Measurements from ENCODE around the gene RABL3. TPM values are rescaled to one million over a fixed set of nuclear protein-coding genes. Genes with fewer than 3 reads are reported as not detected.
A peak's percentile ranks its signal among the peaks of the same experiment; 100 is the strongest.
"Not testable (repeated sequence)": the region's sequence is repeated elsewhere in the genome, so short reads cannot be mapped to it uniquely, and the experiment has no call there.

Gene RABL3
- total RNA-seq, 2 experiments from 2014 or later: 28.8 to 37.1 TPM

DNA sequence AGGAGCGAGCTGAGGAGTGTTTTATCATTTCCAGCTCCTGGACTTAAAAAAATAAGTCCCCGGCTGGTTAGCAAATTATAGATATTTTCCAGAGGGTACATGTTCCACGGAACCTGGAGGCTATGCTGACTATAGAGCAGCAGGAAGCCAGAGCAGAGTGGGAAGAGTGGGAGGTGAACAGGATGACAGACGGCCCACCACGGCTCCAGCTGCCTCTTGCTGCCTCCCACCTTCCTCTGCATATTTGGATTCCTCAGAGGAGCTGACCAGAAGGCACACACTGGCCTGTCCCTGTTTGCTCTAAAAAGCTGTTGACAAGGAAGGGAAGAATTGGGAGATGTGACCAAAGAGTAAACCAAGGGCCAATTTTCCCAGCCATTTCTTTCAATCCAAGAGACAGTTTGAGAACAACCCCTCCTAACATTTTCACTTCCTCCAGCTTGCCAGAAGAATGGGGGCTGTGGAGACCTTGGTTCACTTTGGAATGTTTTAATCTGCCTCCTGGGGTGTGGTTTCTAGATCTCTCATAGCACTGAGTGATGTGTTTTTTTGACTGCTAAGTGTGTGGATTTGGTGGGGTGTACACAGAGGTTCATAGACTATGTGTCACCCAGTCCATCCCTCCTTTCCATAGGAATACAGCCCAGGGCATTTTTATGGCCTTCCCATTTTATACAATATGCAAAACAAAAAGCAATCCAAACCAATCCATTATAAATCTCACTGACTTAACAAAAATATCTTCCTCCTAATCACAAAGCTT lies 97.1 kb downstream of the RABL3 start:
- ATAC-seq: no peak
- Mint-ChIP-seq H3K36me3 (ENCODE audit: low read depth) (no peaks in the 10 kb centered on the region), H3K27ac (no peak overlapping the region), H3K4me1 (ENCODE audit: low read depth) (peaks cover 3% of the 10 kb centered on the region), H3K4me3 (no peak overlapping the region), H3K27me3 (no peaks in the 10 kb centered on the region), H3K9me3 (no peaks in the 10 kb centered on the region)
- CTCF ChIA-PET: interaction anchor here (1.3 kb wide), 1 partner anchor 84 kb away, joined by 4 read pairs; no protein-coding TSS in a partner anchor
- POLR2A ChIA-PET: interaction anchor here (0.6 kb wide), 1 partner anchor 94 kb away, joined by 3 read pairs; no protein-coding TSS in a partner anchor
- intact Hi-C loops (cut with micrococcal nuclease): no loop called here
- TF ChIP-seq, protein P1, sequence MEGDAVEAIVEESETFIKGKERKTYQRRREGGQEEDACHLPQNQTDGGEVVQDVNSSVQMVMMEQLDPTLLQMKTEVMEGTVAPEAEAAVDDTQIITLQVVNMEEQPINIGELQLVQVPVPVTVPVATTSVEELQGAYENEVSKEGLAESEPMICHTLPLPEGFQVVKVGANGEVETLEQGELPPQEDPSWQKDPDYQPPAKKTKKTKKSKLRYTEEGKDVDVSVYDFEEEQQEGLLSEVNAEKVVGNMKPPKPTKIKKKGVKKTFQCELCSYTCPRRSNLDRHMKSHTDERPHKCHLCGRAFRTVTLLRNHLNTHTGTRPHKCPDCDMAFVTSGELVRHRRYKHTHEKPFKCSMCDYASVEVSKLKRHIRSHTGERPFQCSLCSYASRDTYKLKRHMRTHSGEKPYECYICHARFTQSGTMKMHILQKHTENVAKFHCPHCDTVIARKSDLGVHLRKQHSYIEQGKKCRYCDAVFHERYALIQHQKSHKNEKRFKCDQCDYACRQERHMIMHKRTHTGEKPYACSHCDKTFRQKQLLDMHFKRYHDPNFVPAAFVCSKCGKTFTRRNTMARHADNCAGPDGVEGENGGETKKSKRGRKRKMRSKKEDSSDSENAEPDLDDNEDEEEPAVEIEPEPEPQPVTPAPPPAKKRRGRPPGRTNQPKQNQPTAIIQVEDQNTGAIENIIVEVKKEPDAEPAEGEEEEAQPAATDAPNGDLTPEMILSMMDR (IDR thresholded peaks at IDR 0.05): no peak
- DNase-seq: no peak

DNA sequence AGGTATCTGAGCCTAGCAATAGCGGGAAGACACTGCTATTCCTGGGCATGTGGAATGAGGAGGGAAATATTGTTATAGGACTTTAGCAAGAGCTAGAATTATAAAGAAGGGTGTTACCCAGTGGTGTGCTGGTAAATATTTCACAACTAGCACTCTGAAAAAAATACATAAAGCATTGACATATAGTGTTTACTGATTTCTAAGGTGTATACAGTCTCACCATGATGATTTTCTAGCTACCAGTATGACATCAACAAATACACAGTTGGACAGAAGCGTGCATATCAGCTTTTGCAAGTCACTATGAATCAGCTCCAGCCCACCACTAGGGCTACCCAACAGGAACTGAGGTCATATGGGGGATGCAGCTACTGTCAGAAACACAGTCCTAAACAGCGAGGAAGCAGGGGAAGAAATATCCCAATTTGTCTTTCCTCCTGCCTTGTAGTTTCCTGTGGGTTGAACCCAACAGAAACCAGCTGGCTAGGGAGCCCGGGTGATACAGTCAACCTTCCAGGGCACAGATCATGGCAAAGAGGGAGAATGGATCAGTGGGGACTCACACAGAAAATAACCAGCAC lies 99.9 kb downstream of the RABL3 start:
- TF ChIP-seq, protein P1 (IDR thresholded peaks at IDR 0.05): no peak
- no peaks in the 10 kb centered on the region for H3K27me3 Mint-ChIP-seq
- ATAC-seq: peak; percentile 69
- no peak overlapping the region for H3K4me3 Mint-ChIP-seq
- no peak overlapping the region for H3K27ac Mint-ChIP-seq
- ChIA-PET POLR2A (no interaction called here), CTCF (interaction anchor here (0.6 to 1.0 kb wide), 3 partner anchors 9 to 153 kb away, joined by 3 read pairs; no protein-coding TSS in a partner anchor)
- peak; percentile 33 for DNase-seq
- peaks cover 2% of the 10 kb centered on the region for H3K9me3 Mint-ChIP-seq
- peaks cover 2% of the 10 kb centered on the region for H3K36me3 Mint-ChIP-seq (ENCODE audit: low read depth)
- intact Hi-C loops (cut with micrococcal nuclease): no loop called here
- H3K4me1 Mint-ChIP-seq (ENCODE audit: low read depth): peaks cover 8% of the 10 kb centered on the region

DNA sequence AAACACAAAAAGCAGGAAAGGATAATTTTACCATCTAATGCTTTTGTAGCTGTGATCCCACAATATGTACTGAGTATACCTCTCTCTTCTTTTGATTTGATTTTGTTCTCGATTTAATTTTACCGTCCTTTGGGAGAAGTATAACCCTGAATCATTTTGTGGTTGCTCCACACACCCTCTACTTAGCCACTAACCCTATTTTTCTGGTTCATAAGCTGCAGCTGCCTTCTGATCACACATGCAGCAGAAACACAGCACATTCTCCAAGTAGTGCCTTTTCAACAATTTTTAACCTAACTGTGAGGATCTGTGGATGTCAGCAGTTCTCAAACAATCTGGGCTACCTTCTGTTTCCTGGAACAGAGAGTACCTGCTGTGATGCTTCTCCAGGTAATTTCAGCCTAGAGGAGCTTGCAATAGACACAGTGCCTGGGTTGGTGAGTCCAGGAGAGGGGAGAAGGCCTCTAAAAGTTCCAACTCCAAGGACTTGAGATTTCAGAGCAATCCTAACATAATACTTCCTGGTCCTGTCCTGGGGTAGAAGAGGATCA lies 100.5 kb downstream of the RABL3 start:
- Mint-ChIP-seq H3K4me3 (no peak overlapping the region), H3K27me3 (no peaks in the 10 kb centered on the region), H3K9me3 (peaks cover 2% of the 10 kb centered on the region), H3K36me3 (ENCODE audit: low read depth) (peaks cover 2% of the 10 kb centered on the region), H3K27ac (no peak overlapping the region), H3K4me1 (ENCODE audit: low read depth) (peaks cover 8% of the 10 kb centered on the region)
- ChIA-PET CTCF (interaction anchor here (1.0 kb wide), 1 partner anchor 12 kb away, joined by 3 read pairs; no protein-coding TSS in a partner anchor), POLR2A (interaction anchor here (0.7 kb wide), 1 partner anchor 15 kb away, joined by 3 read pairs; no protein-coding TSS in a partner anchor)
- DNase-seq (no peak), ATAC-seq (no peak)
- TF ChIP-seq, protein P1 (IDR thresholded peaks at IDR 0.05): no peak
- intact Hi-C loops (cut with micrococcal nuclease): no loop called here

DNA sequence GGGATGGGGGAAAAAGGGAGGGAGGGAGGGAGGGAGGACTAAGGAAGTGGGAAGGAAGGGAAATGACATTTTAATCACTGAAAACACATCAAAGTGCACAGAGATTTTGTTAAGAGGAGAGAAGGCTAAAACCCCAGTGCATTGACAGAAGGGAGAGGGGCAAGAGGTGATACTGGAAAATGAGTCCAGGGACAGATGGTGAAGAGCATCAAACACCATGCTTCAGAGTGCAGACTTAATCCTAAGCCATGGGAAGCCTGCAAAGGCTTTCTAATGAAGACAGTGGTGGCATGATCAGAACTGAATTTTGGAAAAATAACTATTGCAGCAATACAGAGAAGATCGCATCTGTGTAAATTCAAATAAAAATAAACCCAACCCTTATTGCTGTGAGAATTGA lies 102.1 kb downstream of the RABL3 start:
- Mint-ChIP-seq H3K36me3 (ENCODE audit: low read depth) (peaks cover 2% of the 10 kb centered on the region), H3K9me3 (peaks cover 2% of the 10 kb centered on the region), H3K27ac (no peak overlapping the region), H3K4me3 (no peak overlapping the region), H3K4me1 (ENCODE audit: low read depth) (peaks cover 8% of the 10 kb centered on the region), H3K27me3 (no peaks in the 10 kb centered on the region)
- TF ChIP-seq, protein P1 (IDR thresholded peaks at IDR 0.05): no peak
- intact Hi-C loops (cut with micrococcal nuclease): no loop called here
- DNase-seq: no peak
- ChIA-PET CTCF (no interaction called here), POLR2A (no interaction called here)
- ATAC-seq: no peak

DNA sequence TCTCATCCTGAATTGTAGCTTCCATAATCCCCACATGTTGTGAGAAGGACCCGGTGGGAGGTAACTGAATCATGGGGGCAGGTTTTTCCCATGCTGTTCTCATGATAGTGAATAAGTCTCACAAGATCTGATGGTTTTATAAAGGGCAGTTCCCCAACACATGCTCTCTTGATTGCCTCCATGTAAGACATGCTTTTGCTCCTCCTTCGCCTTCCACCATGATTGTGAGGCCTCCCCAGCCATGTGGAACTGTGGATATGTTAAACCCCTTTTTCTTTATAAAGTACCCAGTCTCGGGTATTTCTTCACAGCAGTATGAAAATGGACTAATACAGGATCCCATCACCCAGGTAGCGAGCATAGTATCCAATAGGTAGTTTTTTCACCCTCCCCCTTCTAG lies 103.5 kb downstream of the RABL3 start:
- H3K27ac Mint-ChIP-seq; CTCF ChIA-PET; ATAC-seq; H3K9me3 Mint-ChIP-seq; DNase-seq; H3K27me3 Mint-ChIP-seq; H3K36me3 Mint-ChIP-seq (ENCODE audit: low read depth); intact Hi-C loops (cut with micrococcal nuclease); H3K4me1 Mint-ChIP-seq (ENCODE audit: low read depth); H3K4me3 Mint-ChIP-seq: not testable (repeated sequence)
- POLR2A ChIA-PET: interaction anchor here (0.8 kb wide), 1 partner anchor 693 kb away, joined by 3 read pairs; no protein-coding TSS in a partner anchor
